Upper lobe of left lung (tissue), 6 donors: ENCODE measurements around the gene COL9A2. TPM values are rescaled to one million over a fixed set of nuclear protein-coding genes. Genes with fewer than 3 reads are reported as not detected.
A peak's percentile ranks its signal among the peaks of the same experiment; 100 is the strongest.

Experiments used
- ATAC-seq, 2 donors: fragments of 200-7000 bp; cut with Tn5 transposase; one replicate each; pipeline ENCODE4 v1.9.1; 2022; ENCODE audit warnings: mild to moderate bottlenecking in 2 of 2, moderate library complexity in 2 of 2; ENCODE audit not compliant: low FRiP score in 2 of 2
- DNase-seq, 2 donors: peaks; one replicate each; pipeline ENCODE4 v3.0.0-alpha.2; 2019 to 2020
- H3K27ac ChIP-seq, 4 donors: fragments of 200-600 bp; sonication (generic); one replicate each; pipeline ENCODE4 v1.5.1; 2016 to 2019
- H3K27me3 ChIP-seq, 4 donors: fragments of 200-600 bp; sonication (generic); one replicate each; pipeline ENCODE4 v1.5.1; 2017 to 2019
- H3K36me3 ChIP-seq, 4 donors: fragments of 200-600 bp; sonication (generic); one replicate each; pipeline ENCODE4 v1.5.1; 2016 to 2019
- H3K4me1 ChIP-seq, 4 donors: fragments of 200-600 bp; sonication (generic); one replicate each; pipeline ENCODE4 v1.5.1; 2018 to 2019
- H3K4me3 ChIP-seq, 4 donors: fragments of 200-600 bp; sonication (generic); one replicate each; pipeline ENCODE4 v1.5.1; 2017 to 2019; ENCODE audit warnings: mild to moderate bottlenecking in 2 of 4, moderate library complexity in 1 of 4
- H3K9me3 ChIP-seq, 4 donors: fragments of 200-600 bp; sonication (generic); one replicate each; pipeline ENCODE4 v1.5.1; 2018 to 2019
- EP300 ChIP-seq, 4 donors: sonication (generic); formaldehyde crosslinking; IDR thresholded peaks; one replicate each; pipeline ENCODE4 v1.5.1; 2017; ENCODE audit warnings: antibody characterized with exemption in 4 of 4, control low read depth in 2 of 4
- POLR2A ChIP-seq, 4 donors: fragments of 450-650 bp; IDR thresholded peaks; one replicate each; pipeline ENCODE4 v1.5.1; 2016 to 2017; ENCODE audit warnings: antibody characterized with exemption in 4 of 4, mild to moderate bottlenecking in 2 of 4
- POLR2AphosphoS5 ChIP-seq, 2 donors: sonication (generic); formaldehyde crosslinking; IDR thresholded peaks; one replicate each; pipeline ENCODE4 v1.5.1; 2017; ENCODE audit warnings: antibody characterized with exemption in 2 of 2
- WGBS, 2 donors: methylation state at CpG; one replicate each; pipeline ENCODE4 v1.1.5; 2017 to 2018; 5-methylcytosine and 5-hydroxymethylcytosine counted together
- total RNA-seq, 6 donors: library from RNA; depleted of rRNA in 4 of 6; stranded (reverse); fragments of >200 nt in 4 of 6; gene quantifications; one replicate each; pipeline versions ENCODE4 v1.1.0 to v1.2.1, GENCODE V29; 2016 to 2021
- TF ChIP-seq, protein P1 (sequence below), 6 experiments: fragments of 450-650 bp in 4 of 6; fragments of 200-600 bp in 2 of 6; sonication (generic) in 2 of 6; IDR thresholded peaks; one replicate each; pipeline ENCODE4 v1.5.1; 2016 to 2019; ENCODE audit warnings: antibody characterized with exemption in 6 of 6
- donor health status: DM: no; HTN: no; CAD: no; lungs with moderate emphysema.
- donor health status: DM: no; HTN: yes; CAD: no; lungs with severe emphysema.

Gene COL9A2
- total RNA-seq, 6 donors from 2014 or later, result 4.2 to 30.4 (median 5.2) TPM

DNA sequence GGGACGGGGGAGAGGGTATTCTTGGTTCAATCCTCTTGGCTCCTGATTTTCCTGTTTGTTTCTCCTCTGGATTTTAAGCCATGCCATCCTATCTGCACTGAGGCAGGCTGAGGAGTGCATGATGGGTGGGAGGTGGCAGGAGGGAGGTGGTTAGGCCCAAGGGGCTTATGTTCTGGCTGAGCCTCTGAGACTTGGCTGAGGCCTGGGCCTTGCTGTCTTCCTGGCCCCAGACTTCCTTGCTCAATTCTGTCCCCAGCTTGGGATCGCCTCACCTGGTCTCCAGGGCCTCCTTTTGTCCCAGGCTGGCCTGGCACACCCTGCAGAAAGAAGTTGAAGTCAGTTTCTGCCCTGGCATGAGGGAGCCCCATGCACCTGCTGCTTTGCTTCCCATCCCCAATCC lies 11.2 kb downstream of the COL9A2 start:
- ATAC-seq (no peak), DNase-seq (no peak)
- Histone ChIP-seq H3K27me3 (no peaks in the 10 kb centered on the region), H3K36me3 (no peaks in the 10 kb centered on the region), H3K4me1 (no peaks in the 10 kb centered on the region), H3K4me3 (no peak overlapping the region), H3K27ac (no peak overlapping the region), H3K9me3 (no peaks in the 10 kb centered on the region)
- WGBS, 2 donors, result 84 to 88% methylated on average over 2 of the region's 2 CpGs
- TF ChIP-seq POLR2AphosphoS5 (IDR thresholded peaks at IDR 0.05) (no peak), POLR2A (IDR thresholded peaks at IDR 0.05) (no peak), EP300 (IDR thresholded peaks at IDR 0.05) (no peak)
- TF ChIP-seq, protein P1, sequence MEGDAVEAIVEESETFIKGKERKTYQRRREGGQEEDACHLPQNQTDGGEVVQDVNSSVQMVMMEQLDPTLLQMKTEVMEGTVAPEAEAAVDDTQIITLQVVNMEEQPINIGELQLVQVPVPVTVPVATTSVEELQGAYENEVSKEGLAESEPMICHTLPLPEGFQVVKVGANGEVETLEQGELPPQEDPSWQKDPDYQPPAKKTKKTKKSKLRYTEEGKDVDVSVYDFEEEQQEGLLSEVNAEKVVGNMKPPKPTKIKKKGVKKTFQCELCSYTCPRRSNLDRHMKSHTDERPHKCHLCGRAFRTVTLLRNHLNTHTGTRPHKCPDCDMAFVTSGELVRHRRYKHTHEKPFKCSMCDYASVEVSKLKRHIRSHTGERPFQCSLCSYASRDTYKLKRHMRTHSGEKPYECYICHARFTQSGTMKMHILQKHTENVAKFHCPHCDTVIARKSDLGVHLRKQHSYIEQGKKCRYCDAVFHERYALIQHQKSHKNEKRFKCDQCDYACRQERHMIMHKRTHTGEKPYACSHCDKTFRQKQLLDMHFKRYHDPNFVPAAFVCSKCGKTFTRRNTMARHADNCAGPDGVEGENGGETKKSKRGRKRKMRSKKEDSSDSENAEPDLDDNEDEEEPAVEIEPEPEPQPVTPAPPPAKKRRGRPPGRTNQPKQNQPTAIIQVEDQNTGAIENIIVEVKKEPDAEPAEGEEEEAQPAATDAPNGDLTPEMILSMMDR (IDR thresholded peaks at IDR 0.05), result no peak

DNA sequence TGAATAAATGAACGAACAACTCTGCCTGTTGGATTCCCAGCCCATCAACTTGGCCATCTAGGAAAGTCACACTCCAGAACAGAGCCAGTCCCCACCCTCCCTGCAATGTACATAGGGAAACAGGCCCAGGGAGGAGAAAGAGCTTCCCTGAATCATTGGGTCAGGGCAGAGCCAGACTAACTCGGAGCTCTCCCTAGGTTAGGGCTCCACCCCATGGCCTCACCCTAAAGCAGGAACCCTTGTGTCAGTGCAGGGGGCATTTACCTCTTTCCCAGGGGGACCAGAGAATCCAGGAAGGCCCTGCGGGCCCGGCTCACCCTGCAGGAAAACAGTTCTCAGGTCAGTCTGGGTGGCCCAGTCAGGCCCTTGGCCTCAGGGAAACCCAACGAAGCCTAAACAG lies 11.6 kb downstream of the COL9A2 start:
- no peaks in the 10 kb centered on the region for H3K36me3 ChIP-seq
- 84 to 92% methylated on average over 5 of the region's 5 CpGs for WGBS, 2 donors
- H3K27ac ChIP-seq, result no peak overlapping the region
- no peak for ATAC-seq
- no peaks in the 10 kb centered on the region for H3K9me3 ChIP-seq
- TF ChIP-seq POLR2A (IDR thresholded peaks at IDR 0.05) (no peak), POLR2AphosphoS5 (IDR thresholded peaks at IDR 0.05) (no peak), EP300 (IDR thresholded peaks at IDR 0.05) (no peak)
- TF ChIP-seq, protein P1 (IDR thresholded peaks at IDR 0.05), result no peak
- DNase-seq, result no peak
- H3K4me1 ChIP-seq, result no peaks in the 10 kb centered on the region
- no peak overlapping the region for H3K4me3 ChIP-seq
- no peaks in the 10 kb centered on the region for H3K27me3 ChIP-seq

DNA sequence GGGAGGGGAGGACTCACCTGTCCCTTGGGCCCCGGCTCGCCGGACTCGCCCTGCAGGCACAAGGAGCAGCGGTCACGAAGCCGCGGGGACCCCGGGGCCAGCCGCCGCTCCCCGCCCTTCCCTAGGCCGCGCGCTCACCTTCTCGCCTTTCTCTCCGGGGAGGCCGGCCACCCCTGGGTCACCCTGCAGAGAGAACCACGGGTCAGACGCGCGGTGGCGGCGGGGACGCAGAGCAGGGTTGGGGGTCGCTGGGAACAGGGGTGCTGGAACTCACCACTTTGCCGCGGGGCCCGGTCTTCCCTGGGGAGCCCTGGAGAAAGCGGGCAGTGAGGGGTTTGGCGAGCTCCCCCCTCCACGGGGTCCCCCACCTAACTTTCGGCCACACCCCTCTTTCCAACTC lies 13.3 kb downstream of the COL9A2 start:
- Histone ChIP-seq H3K9me3 (no peaks in the 10 kb centered on the region), H3K27me3 (no peaks in the 10 kb centered on the region), H3K27ac (no peak overlapping the region), H3K36me3 (no peaks in the 10 kb centered on the region), H3K4me3 (no peak overlapping the region), H3K4me1 (no peaks in the 10 kb centered on the region)
- ATAC-seq (no peak), DNase-seq (peak in 1 of 2 donors; percentile 79)
- TF ChIP-seq, protein P1 (IDR thresholded peaks at IDR 0.05), result no peak
- TF ChIP-seq POLR2A (IDR thresholded peaks at IDR 0.05) (no peak), EP300 (IDR thresholded peaks at IDR 0.05) (no peak), POLR2AphosphoS5 (IDR thresholded peaks at IDR 0.05) (no peak)
- 71 to 78% methylated on average over 12 to 31 of the region's 33 CpGs for WGBS, 2 donors

DNA sequence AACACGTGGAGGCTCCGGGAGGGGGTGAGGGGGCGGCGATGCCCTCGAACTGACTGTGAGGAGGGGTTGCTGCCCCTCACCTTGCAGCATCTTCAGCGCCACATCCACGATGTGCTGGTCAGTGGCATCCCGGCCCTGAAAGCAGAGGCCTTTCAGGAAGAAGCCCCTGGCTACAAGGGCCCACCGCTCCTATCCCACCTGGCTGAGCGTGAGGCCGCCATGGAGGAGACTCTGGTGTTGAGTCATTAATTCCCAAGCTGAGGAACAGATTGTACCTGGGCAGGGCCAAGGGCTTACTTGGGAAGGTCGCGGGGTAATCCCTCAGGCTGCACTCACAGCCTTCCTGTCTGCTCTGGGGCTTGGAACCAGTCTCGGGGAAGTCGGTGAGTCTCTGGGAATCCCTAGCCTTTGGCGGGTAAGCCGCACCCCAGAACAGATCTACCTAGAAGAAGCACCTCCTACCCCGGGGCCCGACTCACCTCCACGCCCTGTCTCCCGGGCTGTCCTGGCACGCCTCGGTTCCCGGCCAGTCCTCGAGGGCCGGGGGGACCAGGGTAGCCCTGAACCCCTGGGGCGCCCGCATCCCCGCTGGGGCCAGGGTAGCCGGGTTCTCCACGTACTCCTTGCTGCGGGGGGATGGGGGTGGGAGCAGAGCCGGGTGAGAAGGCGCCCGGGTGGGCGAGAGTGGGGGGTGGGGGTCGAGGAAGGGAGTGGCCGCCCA lies 13.9 kb downstream of the COL9A2 start:
- H3K4me1 ChIP-seq, result no peaks in the 10 kb centered on the region
- ATAC-seq, result no peak
- 85% methylated on average over 14 to 31 of the region's 38 CpGs for WGBS, 2 donors
- DNase-seq, result peak in 1 of 2 donors; percentile 68
- H3K36me3 ChIP-seq, result no peaks in the 10 kb centered on the region
- H3K27me3 ChIP-seq, result no peaks in the 10 kb centered on the region
- no peak overlapping the region for H3K27ac ChIP-seq
- H3K9me3 ChIP-seq, result no peaks in the 10 kb centered on the region
- TF ChIP-seq, protein P1 (IDR thresholded peaks at IDR 0.05), result no peak
- TF ChIP-seq EP300 (IDR thresholded peaks at IDR 0.05) (no peak), POLR2AphosphoS5 (IDR thresholded peaks at IDR 0.05) (no peak), POLR2A (IDR thresholded peaks at IDR 0.05) (no peak)
- no peak overlapping the region for H3K4me3 ChIP-seq

DNA sequence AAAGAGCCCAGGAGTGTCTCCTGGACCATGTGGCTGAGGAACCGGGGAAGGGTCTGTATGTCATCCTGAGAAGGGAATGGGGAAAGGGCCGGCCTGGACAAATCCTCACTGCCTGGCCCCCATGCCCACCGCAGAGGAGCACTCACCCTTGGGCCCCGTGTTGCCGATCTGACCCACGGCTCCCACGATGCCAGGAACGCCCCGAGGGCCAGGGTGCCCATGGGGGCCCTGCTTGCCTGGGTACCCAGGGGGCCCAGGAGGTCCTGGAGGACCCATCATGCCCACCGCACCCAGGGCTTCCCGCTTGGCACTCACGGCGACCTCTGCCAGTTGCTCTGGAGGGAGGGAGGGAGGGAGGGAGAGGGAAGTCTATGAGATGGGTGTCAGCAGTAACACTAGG lies 14.6 kb downstream of the COL9A2 start:
- 93 to 94% methylated on average over 13 of the region's 13 CpGs for WGBS, 2 donors

More for the DNA sequence above, 14.6 kb downstream of the COL9A2 start:
- DNase-seq (peak in 1 of 2 donors; percentile 67), ATAC-seq (no peak)
- Histone ChIP-seq H3K27me3 (no peaks in the 10 kb centered on the region), H3K27ac (no peak overlapping the region), H3K4me1 (no peaks in the 10 kb centered on the region), H3K9me3 (no peaks in the 10 kb centered on the region), H3K36me3 (no peaks in the 10 kb centered on the region), H3K4me3 (no peak overlapping the region)
- TF ChIP-seq POLR2AphosphoS5 (IDR thresholded peaks at IDR 0.05) (no peak), EP300 (IDR thresholded peaks at IDR 0.05) (no peak), POLR2A (IDR thresholded peaks at IDR 0.05) (no peak)
- TF ChIP-seq, protein P1 (IDR thresholded peaks at IDR 0.05), result no peak
